ENCODE results near the gene C21orf91.

The C21orf91 gene

DNA sequence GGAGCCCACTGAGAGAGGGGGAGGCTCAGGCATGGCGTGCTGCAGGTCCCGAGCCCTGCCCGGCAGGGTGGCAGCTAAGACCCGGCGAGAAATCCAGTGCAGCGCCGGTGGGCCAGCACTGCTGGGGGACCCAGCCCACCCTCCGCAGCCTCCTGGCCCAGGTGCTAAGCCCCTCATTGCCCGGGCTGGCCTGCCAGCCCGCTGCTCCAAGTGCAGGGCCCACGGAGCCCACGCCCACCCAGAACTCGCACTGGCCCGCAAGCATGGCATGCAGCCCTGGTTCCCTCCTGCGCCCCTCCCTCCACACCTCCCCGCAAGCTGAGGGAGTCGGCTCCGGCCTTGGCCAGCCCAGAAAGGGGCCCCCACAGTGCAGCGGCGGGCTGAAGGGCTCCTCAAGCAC is 61.5 kb downstream of the C21orf91 start:
- TF ChIP-seq, protein P1, sequence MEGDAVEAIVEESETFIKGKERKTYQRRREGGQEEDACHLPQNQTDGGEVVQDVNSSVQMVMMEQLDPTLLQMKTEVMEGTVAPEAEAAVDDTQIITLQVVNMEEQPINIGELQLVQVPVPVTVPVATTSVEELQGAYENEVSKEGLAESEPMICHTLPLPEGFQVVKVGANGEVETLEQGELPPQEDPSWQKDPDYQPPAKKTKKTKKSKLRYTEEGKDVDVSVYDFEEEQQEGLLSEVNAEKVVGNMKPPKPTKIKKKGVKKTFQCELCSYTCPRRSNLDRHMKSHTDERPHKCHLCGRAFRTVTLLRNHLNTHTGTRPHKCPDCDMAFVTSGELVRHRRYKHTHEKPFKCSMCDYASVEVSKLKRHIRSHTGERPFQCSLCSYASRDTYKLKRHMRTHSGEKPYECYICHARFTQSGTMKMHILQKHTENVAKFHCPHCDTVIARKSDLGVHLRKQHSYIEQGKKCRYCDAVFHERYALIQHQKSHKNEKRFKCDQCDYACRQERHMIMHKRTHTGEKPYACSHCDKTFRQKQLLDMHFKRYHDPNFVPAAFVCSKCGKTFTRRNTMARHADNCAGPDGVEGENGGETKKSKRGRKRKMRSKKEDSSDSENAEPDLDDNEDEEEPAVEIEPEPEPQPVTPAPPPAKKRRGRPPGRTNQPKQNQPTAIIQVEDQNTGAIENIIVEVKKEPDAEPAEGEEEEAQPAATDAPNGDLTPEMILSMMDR (IDR thresholded peaks at IDR 0.05; ENCODE audit: insufficient read depth, low read depth, low read length, missing control alignments) = no peak

DNA sequence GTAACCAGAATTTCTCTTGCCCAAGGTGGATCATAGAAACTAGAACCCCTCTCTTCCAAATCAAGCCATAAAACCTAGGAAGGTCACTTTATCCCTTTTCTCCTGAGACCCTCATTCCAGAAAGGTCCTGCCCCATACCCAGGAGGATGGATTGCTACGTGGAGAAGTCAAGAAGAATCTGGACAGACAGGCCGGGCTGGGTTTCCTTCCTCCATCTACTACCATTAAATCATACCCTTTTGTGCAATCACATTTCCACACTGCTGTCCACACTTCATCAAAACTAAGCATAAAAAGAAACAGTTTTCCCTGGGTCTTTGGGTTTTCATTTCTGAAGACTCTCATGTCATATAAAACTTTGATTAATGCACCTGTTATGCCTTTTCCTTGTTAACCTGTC is 65.4 kb downstream of the C21orf91 start:
- TF ChIP-seq, protein P1 (IDR thresholded peaks at IDR 0.05; ENCODE audit: insufficient read depth, low read depth, low read length, missing control alignments) = no peak
- DNase-seq (ENCODE audit: low read depth) = no peak
- H3K4me3 ChIP-seq (ENCODE audit: low read depth, low read length) = no peak overlapping the region

More for the DNA sequence above, 61.5 kb downstream of the C21orf91 start:
- no peak for DNase-seq (ENCODE audit: low read depth)
- H3K4me3 ChIP-seq (ENCODE audit: low read depth, low read length) = no peak overlapping the region

DNA sequence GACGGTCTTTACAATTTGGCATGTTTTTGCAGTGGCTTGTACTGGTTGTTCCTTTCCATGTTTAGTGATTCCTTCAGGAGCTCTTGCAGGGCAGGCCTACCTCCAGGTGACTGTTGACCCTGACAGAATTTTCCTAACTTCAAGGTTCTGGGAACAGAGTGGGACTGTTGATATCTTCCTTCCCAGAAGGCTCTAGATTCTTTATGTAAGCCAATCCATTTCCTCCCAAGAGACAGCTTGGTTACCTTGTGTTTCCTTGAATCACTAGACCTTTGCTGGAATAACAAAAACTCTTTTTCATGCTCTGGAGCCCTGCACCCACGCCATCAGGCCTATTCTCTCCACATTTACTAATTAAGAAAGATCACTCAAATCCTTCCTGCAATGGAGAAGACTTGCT is 67.0 kb downstream of the C21orf91 start:
- TF ChIP-seq, protein P1 (IDR thresholded peaks at IDR 0.05; ENCODE audit: insufficient read depth, low read depth, low read length, missing control alignments) = no peak
- H3K4me3 ChIP-seq (ENCODE audit: low read depth, low read length) = no peak overlapping the region
- no peak for DNase-seq (ENCODE audit: low read depth)

DNA sequence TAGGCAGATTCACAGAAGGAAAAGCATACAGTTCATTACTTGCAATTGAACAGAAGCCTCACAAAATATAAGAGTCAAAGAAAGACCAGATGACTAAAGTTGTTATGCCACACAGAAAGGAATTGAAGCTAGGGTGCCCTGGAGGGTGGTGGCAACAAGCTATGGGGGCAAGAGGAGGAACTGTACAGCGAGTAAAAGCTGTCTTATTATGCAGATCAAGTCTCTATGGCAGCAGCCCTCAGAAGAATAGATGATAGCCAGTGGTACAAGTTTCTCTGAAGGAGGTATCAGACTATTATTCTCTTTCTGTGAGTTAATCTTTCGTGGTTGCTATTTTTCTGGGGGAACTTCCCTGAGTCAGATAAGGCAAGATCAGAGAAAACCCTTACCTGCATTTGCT is 72.2 kb downstream of the C21orf91 start:
- DNase-seq (ENCODE audit: low read depth) = no peak
- TF ChIP-seq, protein P1 (IDR thresholded peaks at IDR 0.05; ENCODE audit: insufficient read depth, low read depth, low read length, missing control alignments) = no peak
- H3K4me3 ChIP-seq (ENCODE audit: low read depth, low read length) = no peak overlapping the region

DNA sequence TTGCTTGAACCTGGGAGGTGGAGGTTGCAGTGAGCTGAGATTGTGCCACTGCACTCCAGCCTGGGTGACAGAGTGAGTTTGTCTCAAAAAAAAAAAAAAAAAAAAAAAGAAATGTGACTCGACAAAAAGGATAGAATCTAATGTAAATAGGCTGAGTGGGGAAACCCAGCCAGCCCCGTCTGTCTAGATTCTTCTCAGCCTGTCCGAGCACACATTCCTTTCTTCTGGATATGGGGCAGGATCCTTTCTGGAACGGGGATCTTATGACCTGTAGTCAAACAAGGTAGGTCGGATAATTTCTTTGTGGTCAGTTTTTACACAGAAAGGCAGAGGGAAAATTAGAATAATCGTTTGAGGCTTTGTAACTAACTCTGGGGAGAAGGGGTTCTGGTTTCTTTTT is 74.1 kb downstream of the C21orf91 start:
- no peak for DNase-seq (ENCODE audit: low read depth)
- no peak overlapping the region for H3K4me3 ChIP-seq (ENCODE audit: low read depth, low read length)
- TF ChIP-seq, protein P1 (IDR thresholded peaks at IDR 0.05; ENCODE audit: insufficient read depth, low read depth, low read length, missing control alignments) = no peak

DNA sequence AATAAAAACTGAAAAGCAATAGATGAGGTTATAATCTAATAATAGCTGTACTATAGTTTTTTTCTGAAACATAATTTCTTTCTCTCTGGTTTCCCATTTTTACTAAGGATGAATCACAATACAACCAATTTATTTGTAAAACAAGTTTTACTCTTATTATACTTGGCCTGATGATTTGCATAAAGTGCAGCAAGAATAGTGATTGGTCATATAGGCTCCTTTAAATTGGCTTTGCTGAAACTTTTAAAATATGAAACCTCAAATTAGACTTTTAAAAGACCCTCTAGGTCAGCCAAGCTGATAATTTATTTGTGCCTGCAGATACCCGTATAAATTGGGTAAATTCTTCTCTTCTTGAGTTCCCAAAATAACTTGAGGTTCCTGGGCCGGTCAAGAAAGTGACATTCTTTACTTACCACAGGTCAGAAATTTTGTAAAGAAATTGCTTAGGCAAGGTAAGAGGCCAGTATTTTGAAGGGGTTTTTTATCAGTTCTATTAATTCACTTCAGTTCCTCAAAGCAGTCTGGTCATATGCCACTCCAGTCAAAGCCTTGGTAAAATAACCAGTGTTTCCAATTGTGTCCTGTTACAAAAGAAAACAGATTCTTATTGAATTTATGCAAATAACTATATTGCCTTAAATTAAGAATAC is 76.1 kb downstream of the C21orf91 start:
- H3K4me3 ChIP-seq (ENCODE audit: low read depth, low read length) = no peak overlapping the region
- TF ChIP-seq, protein P1 (IDR thresholded peaks at IDR 0.05; ENCODE audit: insufficient read depth, low read depth, low read length, missing control alignments) = no peak
- DNase-seq (ENCODE audit: low read depth) = no peak

DNA sequence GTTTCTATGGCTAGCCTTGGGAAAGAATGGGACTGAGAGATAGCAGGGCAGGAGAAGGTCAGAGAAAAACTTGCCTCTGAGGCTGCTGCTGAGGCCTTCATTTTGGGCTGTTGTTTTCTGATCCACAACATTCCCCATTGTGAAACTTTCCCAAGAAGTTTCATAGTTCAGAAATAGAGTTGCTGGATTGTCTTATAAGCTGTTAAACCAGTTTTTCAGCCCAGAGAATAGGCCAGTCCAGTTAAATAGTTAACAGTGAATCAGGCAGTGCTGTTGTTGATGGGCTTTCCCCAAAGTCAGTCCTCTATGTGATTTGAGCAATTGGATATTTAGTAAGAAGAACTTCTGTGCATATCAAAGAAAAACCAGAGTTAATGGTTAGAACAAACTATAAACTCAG is 77.0 kb downstream of the C21orf91 start:
- H3K4me3 ChIP-seq (ENCODE audit: low read depth, low read length) = no peak overlapping the region
- no peak for DNase-seq (ENCODE audit: low read depth)
- TF ChIP-seq, protein P1 (IDR thresholded peaks at IDR 0.05; ENCODE audit: insufficient read depth, low read depth, low read length, missing control alignments) = no peak
